GM12878 (cell line): ENCODE results near the gene PTPRN2. TPM values are rescaled to one million over a fixed set of nuclear protein-coding genes. Genes with fewer than 3 reads are reported as not detected.

Source experiments
- ATAC-seq: fragments of 200-7000 bp; cut with Tn5 transposase; 3 replicates; pipeline ENCODE4 v1.9.1; 2020; ENCODE audit warnings: mild to moderate bottlenecking, moderate library complexity
- BruUV-seq: library from RNA; stranded (reverse); fragments of 400-500 nt; replicated peaks from 2 replicates; lab custom pipeline; 2021; lab: Mats Ljungman, UMichigan
- CTCF ChIA-PET: fragments of 300-600 bp; sonication (Branson Sonifier 250); formaldehyde crosslinking; extraction: SDS; loops from one replicate; lab custom pipeline; 2021; ENCODE audit warnings: inconsistent platforms; lab: Yijun Ruan, JAX
- POLR2A ChIA-PET: fragments of 350-600 bp; formaldehyde crosslinking; extraction: SDS; loops from one replicate; lab custom pipeline; 2021; ENCODE audit warnings: inconsistent platforms; lab: Charles Lee
- RAD21 ChIA-PET: fragments of 300-600 bp; sonication (Branson Sonifier 250); formaldehyde crosslinking; loops from one replicate; lab custom pipeline; 2023; ENCODE audit warnings: antibody characterized with exemption; ENCODE audit not compliant: unreplicated experiment; lab: Charles Lee
- SMC1A ChIA-PET: fragments of 300-600 bp; sonication (Branson Sonifier 250); formaldehyde crosslinking; loops from one replicate; lab custom pipeline; 2023; ENCODE audit not compliant: unreplicated experiment, uncharacterized antibody; lab: Charles Lee
- DNase-seq: peaks from one replicate; pipeline ENCODE4 v3.0.0-alpha.2; 2011; ENCODE audit warnings: low read depth, low spot score
- FAIRE-seq: peaks from 3 replicates; lab custom pipeline; 2011; peaks lifted over from hg19 to GRCh38; lab: Jason Lieb, UNC
- H2AFZ ChIP-seq: 2 replicates; pipeline ENCODE4 v1.6.0; 2011; ENCODE audit warnings: low read depth, low read length, control low read depth; ENCODE audit not compliant: control insufficient read depth
- H3K27ac ChIP-seq: 2 replicates; pipeline ENCODE4 v1.5.1; 2011; ENCODE audit warnings: control low read depth; ENCODE audit not compliant: control insufficient read depth, insufficient read depth
- H3K27me3 ChIP-seq, 2 experiments: replicated peaks in 1 of 2; 2 replicates each; pipeline versions ENCODE4 v1.6.0 to v1.6.1; 2011; ENCODE audit warnings: low read length in 1 of 2; ENCODE audit not compliant: control insufficient read depth in 2 of 2, insufficient read depth in 2 of 2
- H3K36me3 ChIP-seq, 2 experiments: 2 replicates each; pipeline ENCODE4 v1.5.1; 2011; ENCODE audit warnings: low read length in 1 of 2; ENCODE audit not compliant: control insufficient read depth in 2 of 2, insufficient read depth in 2 of 2
- H3K4me1 ChIP-seq: 2 replicates; pipeline ENCODE4 v1.6.1; 2011; ENCODE audit warnings: mild to moderate bottlenecking, low read length, moderate library complexity, mixed read lengths; ENCODE audit not compliant: control insufficient read depth, insufficient read depth
- H3K4me2 ChIP-seq: 2 replicates; pipeline ENCODE4 v1.6.0; 2011; ENCODE audit warnings: control low read depth; ENCODE audit not compliant: control insufficient read depth, insufficient read depth
- H3K4me3 ChIP-seq: fragments of 200-600 bp; sonication (generic); 2 replicates; pipeline ENCODE4 v1.5.1; 2016
- H3K79me2 ChIP-seq: 2 replicates; pipeline ENCODE4 v1.6.0; 2011; ENCODE audit warnings: low read length; ENCODE audit not compliant: control insufficient read depth, insufficient read depth
- H3K9ac ChIP-seq: 2 replicates; pipeline ENCODE4 v1.8.0; 2011; ENCODE audit warnings: low read length, control low read depth, mixed read lengths; ENCODE audit not compliant: control insufficient read depth, insufficient read depth
- H3K9me3 ChIP-seq: replicated peaks from 3 replicates; pipeline ENCODE4 v1.5.1; 2011; ENCODE audit warnings: mild to moderate bottlenecking, low read length; ENCODE audit not compliant: control insufficient read depth, insufficient read depth
- H4K20me1 ChIP-seq: 2 replicates; pipeline ENCODE4 v1.6.0; 2011; ENCODE audit not compliant: control insufficient read depth, insufficient read depth
- CBFB ChIP-seq: IDR thresholded peaks from 2 replicates; pipeline ENCODE4 v1.6.1; 2016; ENCODE audit warnings: antibody characterized with exemption, low read depth
- JUND ChIP-seq: IDR thresholded peaks from 2 replicates; pipeline ENCODE4 v1.6.1; 2012; ENCODE audit warnings: low read depth, mild to moderate bottlenecking, low read length, improper control_type of control experiment, moderate library complexity
- MAX ChIP-seq: IDR thresholded peaks from 2 replicates; pipeline ENCODE4 v1.6.1; 2012; ENCODE audit warnings: low read depth, low read length, improper control_type of control experiment
- NFXL1 ChIP-seq: fragments of 450-650 bp; IDR thresholded peaks from 2 replicates; pipeline ENCODE4 v1.6.1; 2017; ENCODE audit warnings: antibody characterized with exemption, mild to moderate bottlenecking, borderline replicate concordance
- PAX8 ChIP-seq: fragments of 450-650 bp; IDR thresholded peaks from 2 replicates; pipeline ENCODE4 v1.6.1; 2017; ENCODE audit warnings: mild to moderate bottlenecking, moderate library complexity
- ZNF217 ChIP-seq: fragments of 450-650 bp; IDR thresholded peaks from 2 replicates; pipeline ENCODE4 v1.6.1; 2017; ENCODE audit warnings: antibody characterized with exemption, mild to moderate bottlenecking
- WGBS: methylation state at CpG from one replicate; pipeline ENCODE4 v1.1.6; 2016; ENCODE audit warnings: low lambda C conversion rate; ENCODE audit not compliant: insufficient replicate concordance, insufficient coverage; ENCODE audit errors: missing lambda C conversion rate; 5-methylcytosine and 5-hydroxymethylcytosine counted together
- in situ Hi-C: fragments of 300-500 bp; cut with MboI; formaldehyde crosslinking; loops from 9 replicates; pipeline ENCODE4 v1.14.3; 2018; ENCODE audit warnings: mixed read lengths
- intact Hi-C: fragments of 100-400 bp; cut with micrococcal nuclease; formaldehyde crosslinking; loops from one replicate; pipeline ENCODE4 v1.14.2; 2022; ENCODE audit not compliant: unreplicated experiment
- polyA plus RNA-seq, 11 experiments: library from polyadenylated mRNA; depleted of rRNA in 4 of 11; unstranded in 6 of 11; stranded (reverse) in 5 of 11; fragments of >200 nt; fragmentation: Nextera tagmentation in 4 of 11; fragmentation: Illumina TruSeq in 1 of 11; extraction: Ambion mirVana in 4 of 11; extraction: Trizol in 1 of 11; gene quantifications; 1 replicate in 1 of 11; 2 replicates in 10 of 11; pipeline versions ENCODE4 v1.2.1 to v1.2.3, GENCODE V29; 2011 to 2016; ENCODE audit warnings: inconsistent platforms in 2 of 11, missing spikeins in 2 of 11, low read depth in 1 of 11
- total RNA-seq, 4 experiments: library from RNA; depleted of rRNA in 3 of 4; stranded (reverse); fragments of >200 nt in 3 of 4; fragmentation: Illumina TruSeq in 1 of 4; extraction: Trizol in 1 of 4; gene quantifications; 2 replicates each; pipeline versions ENCODE4 v1.2.1 to v1.2.3, GENCODE V29; 2013 to 2021

PTPRN2 gene
- total and polyA plus RNA-seq, 10 of the 15 experiments (the other 5 are each of a cell fraction or from before 2014, with no cell fraction given), result 5.4 TPM; not detected in 9

GRCh38 chr7:157877298-157878090 is 710.1 kb downstream of the PTPRN2 start:
- ChIA-PET CTCF (no interaction called here), RAD21 (no interaction called here), POLR2A (no interaction called here)
- Histone ChIP-seq H3K4me1 (no peaks in the 10 kb centered on the region), H2AFZ (no peak overlapping the region), H3K4me3 (no peak overlapping the region), H3K27me3 (no peaks in the 10 kb centered on the region), H4K20me1 (no peaks in the 10 kb centered on the region)
- ATAC-seq, result no peak
- DNase-seq, result no peak
- 43% methylated on average over 26 of the region's 31 CpGs for WGBS
- intact Hi-C loops, result no loop called here
- TF ChIP-seq MAX, result no peak
- no peak for TF ChIP-seq NFXL1
- no peak for TF ChIP-seq PAX8
- no peak for TF ChIP-seq CBFB
- no peak for TF ChIP-seq ZNF217
- no peak for TF ChIP-seq JUND
- TF ChIP-seq, all 136 proteins: peak for 0
- SMC1A ChIA-PET, result no interaction called here
- Histone ChIP-seq H3K79me2 (no peaks in the 10 kb centered on the region), H3K4me2 (no peak overlapping the region), H3K36me3 (no peaks in the 10 kb centered on the region), H3K9ac (no peak overlapping the region), H3K27ac (no peak overlapping the region), H3K9me3 (peaks cover 1% of the 10 kb centered on the region; the same call in 1 of the 3 replicates)
- in situ Hi-C loops, result no loop called here
- BruUV-seq, result no TSS peak
- no peak for FAIRE-seq
